Endothelial cell of umbilical vein (primary cell): ENCODE results near the gene XDH.

ENCODE experiments used
- EZH2 ChIP-seq: IDR thresholded peaks from 2 replicates; pipeline ENCODE4 v1.6.1; 2012; ENCODE audit warnings: borderline replicate concordance, low read depth, mild to moderate bottlenecking, moderate library complexity, low read length, inconsistent platforms; ENCODE audit not compliant: severe bottlenecking
- FOS ChIP-seq: IDR thresholded peaks from 2 replicates; pipeline ENCODE4 v1.6.1; 2011; ENCODE audit warnings: mild to moderate bottlenecking, low read length, moderate library complexity, borderline replicate concordance; ENCODE audit not compliant: insufficient read depth
- GATA2 ChIP-seq: IDR thresholded peaks from 2 replicates; pipeline ENCODE4 v1.7.0; 2011; ENCODE audit warnings: low read depth, mild to moderate bottlenecking, moderate library complexity, mixed read lengths, low read length; ENCODE audit not compliant: insufficient read length, insufficient read depth
- JUN ChIP-seq: IDR thresholded peaks from 2 replicates; pipeline ENCODE4 v1.6.1; 2011; ENCODE audit warnings: borderline replicate concordance, low read depth; ENCODE audit not compliant: insufficient read length, insufficient read depth
- MYC ChIP-seq: IDR thresholded peaks from one replicate; pipeline ENCODE4 v1.6.1; 2011; ENCODE audit warnings: mild to moderate bottlenecking, low read depth, low read length
- POLR2A ChIP-seq: IDR thresholded peaks from 2 replicates; pipeline ENCODE4 v1.6.1; 2012; ENCODE audit warnings: low read depth, mild to moderate bottlenecking, control low read depth, low read length
- POLR2AphosphoS5 ChIP-seq: IDR thresholded peaks from 2 replicates; pipeline ENCODE4 v1.6.1; 2012; ENCODE audit warnings: low read depth, mild to moderate bottlenecking, control low read depth, low read length, moderate library complexity; ENCODE audit not compliant: insufficient read depth
- TF ChIP-seq, protein P1 (sequence below), 2 donors: IDR thresholded peaks; 1 replicate in 1 of 2; 2 replicates in 1 of 2; pipeline ENCODE4 v1.5.1; 2011; ENCODE audit warnings: low read length in 2 of 2, mild to moderate bottlenecking in 2 of 2, moderate library complexity in 2 of 2, control low read depth in 1 of 2, inconsistent platforms in 1 of 2, low read depth in 1 of 2; ENCODE audit not compliant: insufficient read depth in 1 of 2; ENCODE audit errors: extremely low read depth in 1 of 2
- TF ChIP-seq, protein P2 (sequence below): IDR thresholded peaks from 2 replicates; pipeline ENCODE4 v1.6.1; 2011; ENCODE audit not compliant: insufficient read depth, insufficient read length

GRCh38 chr2:31328026-31328425 is 86.5 kb downstream of the XDH start:
- TF ChIP-seq EZH2 (no peak), POLR2A (no peak), POLR2AphosphoS5 (no peak), GATA2 (no peak), FOS (no peak), JUN (no peak), MYC (no peak)
- TF ChIP-seq, protein P1, sequence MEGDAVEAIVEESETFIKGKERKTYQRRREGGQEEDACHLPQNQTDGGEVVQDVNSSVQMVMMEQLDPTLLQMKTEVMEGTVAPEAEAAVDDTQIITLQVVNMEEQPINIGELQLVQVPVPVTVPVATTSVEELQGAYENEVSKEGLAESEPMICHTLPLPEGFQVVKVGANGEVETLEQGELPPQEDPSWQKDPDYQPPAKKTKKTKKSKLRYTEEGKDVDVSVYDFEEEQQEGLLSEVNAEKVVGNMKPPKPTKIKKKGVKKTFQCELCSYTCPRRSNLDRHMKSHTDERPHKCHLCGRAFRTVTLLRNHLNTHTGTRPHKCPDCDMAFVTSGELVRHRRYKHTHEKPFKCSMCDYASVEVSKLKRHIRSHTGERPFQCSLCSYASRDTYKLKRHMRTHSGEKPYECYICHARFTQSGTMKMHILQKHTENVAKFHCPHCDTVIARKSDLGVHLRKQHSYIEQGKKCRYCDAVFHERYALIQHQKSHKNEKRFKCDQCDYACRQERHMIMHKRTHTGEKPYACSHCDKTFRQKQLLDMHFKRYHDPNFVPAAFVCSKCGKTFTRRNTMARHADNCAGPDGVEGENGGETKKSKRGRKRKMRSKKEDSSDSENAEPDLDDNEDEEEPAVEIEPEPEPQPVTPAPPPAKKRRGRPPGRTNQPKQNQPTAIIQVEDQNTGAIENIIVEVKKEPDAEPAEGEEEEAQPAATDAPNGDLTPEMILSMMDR (IDR thresholded peaks at IDR 0.05; ENCODE audit: extremely low read depth in 1 of 2, insufficient read depth in 1 of 2, low read depth in 1 of 2, low read length in 2 of 2), result no peak
- TF ChIP-seq, protein P2, sequence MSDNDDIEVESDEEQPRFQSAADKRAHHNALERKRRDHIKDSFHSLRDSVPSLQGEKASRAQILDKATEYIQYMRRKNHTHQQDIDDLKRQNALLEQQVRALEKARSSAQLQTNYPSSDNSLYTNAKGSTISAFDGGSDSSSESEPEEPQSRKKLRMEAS, result no peak
